SU-DHL-6 (cell line): ENCODE results near the gene PLEKHA7.

ENCODE experiments used
- H2AFZ ChIP-seq: fragments of 200-600 bp; sonication (generic); 2 replicates; pipeline ENCODE4 v1.6.1; 2014; ENCODE audit warnings: low read depth, mild to moderate bottlenecking, moderate library complexity, mixed read lengths, antibody characterized with exemption, low read length; ENCODE audit not compliant: severe bottlenecking
- H3F3A ChIP-seq: fragments of 200-600 bp; shearing (Covaris generic); 2 replicates; pipeline ENCODE4 v1.6.0; 2016; ENCODE audit warnings: antibody characterized with exemption, mild to moderate bottlenecking; ENCODE audit not compliant: insufficient read depth
- H3K27ac ChIP-seq: fragments of 200-600 bp; sonication (generic); 2 replicates; pipeline ENCODE4 v1.5.1; 2016; ENCODE audit warnings: low read depth, mild to moderate bottlenecking, low read length, moderate library complexity, mixed read lengths
- H3K27me3 ChIP-seq: fragments of 200-600 bp; sonication (generic), shearing (Covaris generic); 2 replicates; pipeline ENCODE4 v1.6.0; 2014; ENCODE audit warnings: mild to moderate bottlenecking, low read length
- H3K36me3 ChIP-seq: fragments of 200-600 bp; sonication (generic); 2 replicates; pipeline ENCODE4 v1.6.1; 2014; ENCODE audit warnings: mild to moderate bottlenecking, low read length, mixed read lengths
- H3K4me2 ChIP-seq: fragments of 300-600, 200-600 bp; shearing (Covaris generic), sonication (generic); 2 replicates; pipeline ENCODE4 v1.6.0; 2014; ENCODE audit warnings: low read length, low read depth, mild to moderate bottlenecking; ENCODE audit not compliant: poor library complexity, severe bottlenecking
- H3K4me3 ChIP-seq: fragments of 200-600 bp; sonication (generic); 2 replicates; pipeline ENCODE4 v1.5.1; 2014; ENCODE audit warnings: antibody characterized with exemption, low read length, mild to moderate bottlenecking, mixed read lengths; ENCODE audit not compliant: insufficient read depth, poor library complexity, severe bottlenecking
- H3K79me2 ChIP-seq: fragments of 200-600 bp; sonication (generic); 2 replicates; pipeline ENCODE4 v1.6.1; 2014; ENCODE audit warnings: mild to moderate bottlenecking, low read length, moderate library complexity; ENCODE audit not compliant: insufficient read depth
- H3K9ac ChIP-seq: fragments of 200-600 bp; sonication (generic); 2 replicates; pipeline ENCODE4 v1.7.0; 2014; ENCODE audit warnings: mild to moderate bottlenecking, low read length
- H3K9me2 ChIP-seq: fragments of 200-600 bp; sonication (generic); replicated peaks from 2 replicates; pipeline ENCODE4 v1.6.1; 2014; ENCODE audit warnings: low read length; ENCODE audit not compliant: insufficient read depth
- H3K9me3 ChIP-seq: fragments of 200-600 bp; sonication (generic); 2 replicates; pipeline ENCODE4 v1.6.1; 2014; ENCODE audit warnings: low read length, mixed read lengths; ENCODE audit not compliant: insufficient read depth
- H4K20me1 ChIP-seq: fragments of 200-600 bp; sonication (generic); 2 replicates; pipeline ENCODE4 v1.6.1; 2014; ENCODE audit warnings: low read depth, mild to moderate bottlenecking, antibody characterized with exemption, low read length, moderate library complexity, mixed read lengths
- CTCF ChIP-seq: fragments of 200-600 bp; sonication (generic); IDR thresholded peaks from one replicate; pipeline ENCODE4 v1.5.1; 2017; ENCODE audit warnings: antibody characterized with exemption, mild to moderate bottlenecking, low read length, moderate library complexity; ENCODE audit not compliant: insufficient read depth, poor library complexity, severe bottlenecking
- EZH2phosphoT487 ChIP-seq: fragments of 200-600 bp; sonication (generic), shearing (Covaris generic); conservative IDR thresholded peaks from 2 replicates; pipeline ENCODE4 v1.6.1; 2018; ENCODE audit warnings: mild to moderate bottlenecking, antibody characterized with exemption, low read length, moderate library complexity, mixed read lengths

PLEKHA7 gene

GRCh38 chr11:16811136-16812020 is 202.8 kb downstream of the PLEKHA7 start:
- Histone ChIP-seq H3K9me2 (no peaks in the 10 kb centered on the region), H3K36me3 (no peaks in the 10 kb centered on the region), H3K27ac (no peak overlapping the region), H4K20me1 (no peaks in the 10 kb centered on the region), H3K4me3 (no peak overlapping the region), H3F3A (no peaks in the 10 kb centered on the region), H3K79me2 (no peaks in the 10 kb centered on the region), H3K27me3 (no peaks in the 10 kb centered on the region), H3K4me2 (no peak overlapping the region), H3K9ac (no peak overlapping the region), H3K9me3 (no peaks in the 10 kb centered on the region), H2AFZ (no peak overlapping the region)
- TF ChIP-seq EZH2phosphoT487 (no peak), CTCF (no peak)

- H3K36me3 ChIP-seq: no peaks in the 10 kb centered on the region
- H3F3A ChIP-seq: no peaks in the 10 kb centered on the region
- H3K9ac ChIP-seq: no peak overlapping the region
- no peaks in the 10 kb centered on the region for H3K9me2 ChIP-seq
- no peak overlapping the region for H3K4me2 ChIP-seq
- TF ChIP-seq EZH2phosphoT487: no peak
- no peak for TF ChIP-seq CTCF
- no peaks in the 10 kb centered on the region for H4K20me1 ChIP-seq
- H3K4me3 ChIP-seq: no peak overlapping the region
- no peaks in the 10 kb centered on the region for H3K79me2 ChIP-seq
- H2AFZ ChIP-seq: no peak overlapping the region
- H3K27ac ChIP-seq: no peak overlapping the region
- no peaks in the 10 kb centered on the region for H3K27me3 ChIP-seq
- H3K9me3 ChIP-seq: no peaks in the 10 kb centered on the region
Observed at GRCh38 chr11:16809886-16810668, 204.1 kb downstream of the PLEKHA7 start.

- Histone ChIP-seq H3K27ac (no peak overlapping the region), H3K9me3 (no peaks in the 10 kb centered on the region), H3F3A (no peaks in the 10 kb centered on the region), H3K27me3 (no peaks in the 10 kb centered on the region), H4K20me1 (no peaks in the 10 kb centered on the region), H3K79me2 (no peaks in the 10 kb centered on the region), H3K9ac (no peak overlapping the region), H3K4me3 (no peak overlapping the region), H3K9me2 (no peaks in the 10 kb centered on the region), H3K36me3 (no peaks in the 10 kb centered on the region), H2AFZ (no peak overlapping the region), H3K4me2 (no peak overlapping the region)
- TF ChIP-seq CTCF (no peak), EZH2phosphoT487 (no peak)
Observed at GRCh38 chr11:16807306-16807705, 206.9 kb downstream of the PLEKHA7 start.
